ENCODE results near the gene CITED2. TPM values are rescaled to one million over a fixed set of nuclear protein-coding genes. Genes with fewer than 3 reads are reported as not detected.

The CITED2 gene
- total RNA-seq, 1 experiment from 2014 or later = 110 TPM

DNA sequence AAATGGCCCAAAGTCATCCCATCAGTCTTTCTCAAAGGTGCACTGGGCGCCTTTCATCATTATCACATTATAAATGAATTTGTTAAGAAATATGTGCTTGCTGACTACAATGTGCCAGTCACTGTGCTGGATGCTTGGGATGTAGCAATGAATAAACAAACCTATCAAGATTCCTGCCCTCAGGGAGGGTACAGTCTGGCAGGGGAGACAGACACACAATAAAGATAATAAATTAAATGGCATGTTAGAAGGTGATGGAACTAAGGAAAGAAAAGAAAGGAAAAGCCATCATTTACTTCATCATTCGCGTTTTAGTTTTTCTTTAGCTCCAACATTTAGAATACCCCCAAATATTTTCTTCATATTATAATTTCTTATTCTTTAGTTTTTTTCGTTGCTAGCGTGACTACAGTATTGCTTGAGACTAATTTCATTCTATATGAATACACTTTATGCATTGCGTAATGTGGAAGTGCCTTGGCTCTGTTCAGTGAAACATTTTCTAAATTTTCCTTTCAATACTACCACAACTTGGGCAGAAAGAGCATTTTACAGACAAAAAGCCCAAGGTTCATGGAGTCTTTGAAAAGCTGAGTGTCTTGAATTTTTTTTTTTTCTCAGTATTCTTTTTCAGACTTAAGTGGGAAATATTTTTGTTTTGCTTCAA lies 48.7 kb upstream of the CITED2 start:
- Histone ChIP-seq H3K4ac (ENCODE audit: low read depth, low read length) (no peak overlapping the region), H3K18ac (ENCODE audit: insufficient read length, low read depth, low read length) (no peak overlapping the region), H2AFZ (ENCODE audit: low read length) (no peak overlapping the region), H3K23ac (ENCODE audit: insufficient read length, low read depth, low read length) (no peak overlapping the region), H3K14ac (ENCODE audit: insufficient read depth, low read length) (no peak overlapping the region), H2BK5ac (ENCODE audit: insufficient read length, low read length) (no peak overlapping the region), H3K27me3 (ENCODE audit: insufficient read depth, low read length) (no peaks in the 10 kb centered on the region), H3K56ac (ENCODE audit: insufficient read length, low read depth, low read length) (no peak overlapping the region), H2BK20ac (ENCODE audit: low read depth, low read length, poor library complexity, severe bottlenecking) (no peak overlapping the region), H3K27ac (ENCODE audit: insufficient read length, low read depth, low read length) (no peak overlapping the region), H4K20me1 (ENCODE audit: control insufficient read depth, insufficient read depth, insufficient read length) (no peaks in the 10 kb centered on the region), H3K9ac (ENCODE audit: extremely low read depth, insufficient read length, low read length) (no peak overlapping the region), H3T11ph (ENCODE audit: low read length) (no peak overlapping the region), H2BK12ac (ENCODE audit: insufficient read length, low read depth, low read length) (no peak overlapping the region), H2BK120ac (ENCODE audit: low read depth, low read length, poor library complexity, severe bottlenecking) (no peak overlapping the region), H3K4me2 (ENCODE audit: insufficient read depth, insufficient read length, low read length) (no peak overlapping the region), H3K79me2 (ENCODE audit: insufficient read depth, low read length) (no peaks in the 10 kb centered on the region), H4K91ac (ENCODE audit: insufficient read length, low read depth, low read length) (no peak overlapping the region), H3K23me2 (ENCODE audit: insufficient read length, low read depth, low read length, poor library complexity, severe bottlenecking) (no peaks in the 10 kb centered on the region), H2AK5ac (ENCODE audit: insufficient read length, low read length) (no peak overlapping the region), H3K4me1 (ENCODE audit: insufficient read depth, low read length) (no peaks in the 10 kb centered on the region), H4K5ac (ENCODE audit: insufficient read length, low read depth, low read length) (no peak overlapping the region), H3K79me1 (ENCODE audit: insufficient read depth, low read depth, low read length, poor library complexity, severe bottlenecking) (no peaks in the 10 kb centered on the region), H3K9me3 (ENCODE audit: control insufficient read depth, low read depth, low read length) (no peaks in the 10 kb centered on the region), H2BK15ac (ENCODE audit: low read depth, low read length) (no peak overlapping the region), H4K8ac (replicated peaks; ENCODE audit: insufficient read length, low read depth, low read length) (no peak overlapping the region)
- no peaks in the 10 kb centered on the region for H3K27me3 Mint-ChIP-seq (ENCODE audit: low read depth)
- TF ChIP-seq, protein P1, sequence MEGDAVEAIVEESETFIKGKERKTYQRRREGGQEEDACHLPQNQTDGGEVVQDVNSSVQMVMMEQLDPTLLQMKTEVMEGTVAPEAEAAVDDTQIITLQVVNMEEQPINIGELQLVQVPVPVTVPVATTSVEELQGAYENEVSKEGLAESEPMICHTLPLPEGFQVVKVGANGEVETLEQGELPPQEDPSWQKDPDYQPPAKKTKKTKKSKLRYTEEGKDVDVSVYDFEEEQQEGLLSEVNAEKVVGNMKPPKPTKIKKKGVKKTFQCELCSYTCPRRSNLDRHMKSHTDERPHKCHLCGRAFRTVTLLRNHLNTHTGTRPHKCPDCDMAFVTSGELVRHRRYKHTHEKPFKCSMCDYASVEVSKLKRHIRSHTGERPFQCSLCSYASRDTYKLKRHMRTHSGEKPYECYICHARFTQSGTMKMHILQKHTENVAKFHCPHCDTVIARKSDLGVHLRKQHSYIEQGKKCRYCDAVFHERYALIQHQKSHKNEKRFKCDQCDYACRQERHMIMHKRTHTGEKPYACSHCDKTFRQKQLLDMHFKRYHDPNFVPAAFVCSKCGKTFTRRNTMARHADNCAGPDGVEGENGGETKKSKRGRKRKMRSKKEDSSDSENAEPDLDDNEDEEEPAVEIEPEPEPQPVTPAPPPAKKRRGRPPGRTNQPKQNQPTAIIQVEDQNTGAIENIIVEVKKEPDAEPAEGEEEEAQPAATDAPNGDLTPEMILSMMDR (conservative IDR thresholded peaks at IDR 0.05) = no peak
- no peaks in the 10 kb centered on the region for H3K9me3 Mint-ChIP-seq
- peaks cover 9 to 11% of the 10 kb centered on the region in 2 experiments; a peak in 3 of 4 replicates for H3K4me1 Mint-ChIP-seq
- no peak for DNase-seq
- no CpG with 5 or more reads among the region's 6 CpGs for WGBS (ENCODE audit: extremely low coverage, insufficient read length, low lambda C conversion rate)
- no peaks in the 10 kb centered on the region; a peak in 1 of 7 replicates for H3K36me3 Mint-ChIP-seq (ENCODE audit: insufficient read depth in 1 of 3, low read depth in 3 of 3)
- H3K4me3 Mint-ChIP-seq = no peak overlapping the region
- no peak overlapping the region for H3K27ac Mint-ChIP-seq
